DMS 273 treated with DMSO at 0.1 percent for 48 hours (cell line): ENCODE data around the gene UBE2J2.
A peak's percentile ranks its signal among the peaks of the same experiment; 100 is the strongest.

Experiments used
- DNase-seq: peaks from one replicate; lab custom pipeline; 2025; lab: John Stamatoyannopoulos, UW

Gene UBE2J2

GRCh38 chr1:1309251-1310108 is 35.8 kb upstream of the UBE2J2 start:
- no peak for DNase-seq

GRCh38 chr1:1308756-1309250 is 35.1 kb upstream of the UBE2J2 start:
- no peak for DNase-seq

- DNase-seq = peak; percentile 80
Observed at GRCh38 chr1:1307923-1308755, 34.5 kb upstream of the UBE2J2 start, which contains the start of the genes ACAP3 and PUSL1. TSS of gene ACAP3 (minus strand) at chr1:1307930. CDS start at chr1:1307815, 115 bp downstream. TSS of gene PUSL1 (plus strand) at chr1:1308597. CDS start at chr1:1308644, 47 bp downstream.

- DNase-seq = no peak
Observed at GRCh38 chr1:1307261-1307922, 33.7 kb upstream of the UBE2J2 start.

- no peak for DNase-seq
Observed at GRCh38 chr1:1306661-1307260, 33.1 kb upstream of the UBE2J2 start.

GRCh38 chr1:1306070-1306660 is 32.5 kb upstream of the UBE2J2 start:
- DNase-seq = peak; percentile 34

- peak; percentile 53 for DNase-seq
Observed at GRCh38 chr1:1305300-1306069, 31.8 kb upstream of the UBE2J2 start.

GRCh38 chr1:1304331-1305299 is 31.0 kb upstream of the UBE2J2 start:
- peak; percentile 84 for DNase-seq

GRCh38 chr1:1303736-1304135 is 30.1 kb upstream of the UBE2J2 start:
- DNase-seq = no peak

GRCh38 chr1:1302951-1303509 is 29.4 kb upstream of the UBE2J2 start:
- no peak for DNase-seq

GRCh38 chr1:1302006-1302430 is 28.4 kb upstream of the UBE2J2 start:
- no peak for DNase-seq

- DNase-seq = no peak
Observed at GRCh38 chr1:1300352-1300739, 26.7 kb upstream of the UBE2J2 start.

- DNase-seq = no peak
Observed at GRCh38 chr1:1299686-1300351, 26.2 kb upstream of the UBE2J2 start.

GRCh38 chr1:1298861-1299685 is 25.4 kb upstream of the UBE2J2 start:
- DNase-seq = peak; percentile 69

- no peak for DNase-seq
Observed at GRCh38 chr1:1297802-1298424, 24.3 kb upstream of the UBE2J2 start.

- DNase-seq = no peak
Observed at GRCh38 chr1:1296070-1297061, 22.7 kb upstream of the UBE2J2 start.
